SK-N-MC (cell line): ENCODE data around the gene IL12A.

Experiments
- EZH2 ChIP-seq: fragments of 200-600 bp; sonication (generic); IDR thresholded peaks from one replicate; pipeline ENCODE4 v1.6.1; 2017; ENCODE audit warnings: antibody characterized with exemption
- FOXP2 ChIP-seq: optimal IDR thresholded peaks from 2 replicates; pipeline ENCODE3; 2011; ENCODE audit warnings: mild to moderate bottlenecking, moderate library complexity; ENCODE audit not compliant: insufficient read depth; ENCODE audit errors: extremely low read length, control extremely low read depth
- POLR2AphosphoS5 ChIP-seq: IDR thresholded peaks from 2 replicates; pipeline ENCODE4 v1.6.1; 2012; ENCODE audit warnings: mild to moderate bottlenecking, low read depth, low read length, borderline replicate concordance

- TF ChIP-seq POLR2AphosphoS5 = no peak
- TF ChIP-seq EZH2 = no peak
- no peak for TF ChIP-seq FOXP2
These were observed 51.5 kb downstream of the IL12A start for GRCh38 chr3:160040181-160040580.
